ENCODE data around the gene AGRN.
"Not testable (repeated sequence)": the region's sequence is repeated elsewhere in the genome, so short reads cannot be mapped to it uniquely, and the experiment has no call there.

The AGRN gene

GRCh38 chr1:991895-992294 is 28.0 kb upstream of the AGRN start:
- no peak overlapping the region for H3K9ac ChIP-seq
- no peak overlapping the region for H2AFZ ChIP-seq (ENCODE audit: low read depth)
- H3K79me2 ChIP-seq (ENCODE audit: insufficient read depth, low read depth): no peaks in the 10 kb centered on the region
- TF ChIP-seq CTCF (conservative IDR thresholded peaks at IDR 0.05; ENCODE audit: low read depth, low read length): no peak
- no peaks in the 10 kb centered on the region for H4K20me1 ChIP-seq (ENCODE audit: insufficient read depth)
- peaks cover 4% of the 10 kb centered on the region for H3K4me1 ChIP-seq (ENCODE audit: low read depth, poor library complexity, severe bottlenecking)
- H3K36me3 ChIP-seq (ENCODE audit: insufficient read depth): no peaks in the 10 kb centered on the region
- H3K4me3 ChIP-seq (IDR thresholded peaks at IDR 0.05; ENCODE audit: insufficient read depth, low read depth, low read length): no peak overlapping the region
- H3K4me2 ChIP-seq: no peak overlapping the region
- H3K27me3 ChIP-seq (ENCODE audit: insufficient read depth, low read depth): peaks cover 95% of the 10 kb centered on the region
- H3K27ac ChIP-seq: no peak overlapping the region

GRCh38 chr1:992362-992761 is 27.6 kb upstream of the AGRN start:
- no peak for TF ChIP-seq CTCF (conservative IDR thresholded peaks at IDR 0.05; ENCODE audit: low read depth, low read length)
- Histone ChIP-seq H3K9ac (no peak overlapping the region), H4K20me1 (ENCODE audit: insufficient read depth) (no peaks in the 10 kb centered on the region), H3K27me3 (ENCODE audit: insufficient read depth, low read depth) (peaks cover 95% of the 10 kb centered on the region), H3K79me2 (ENCODE audit: insufficient read depth, low read depth) (no peaks in the 10 kb centered on the region), H3K4me2 (no peak overlapping the region), H3K27ac (no peak overlapping the region), H3K36me3 (ENCODE audit: insufficient read depth) (no peaks in the 10 kb centered on the region), H3K4me3 (IDR thresholded peaks at IDR 0.05; ENCODE audit: insufficient read depth, low read depth, low read length) (no peak overlapping the region), H3K4me1 (ENCODE audit: low read depth, poor library complexity, severe bottlenecking) (peaks cover 4% of the 10 kb centered on the region), H2AFZ (ENCODE audit: low read depth) (no peak overlapping the region)

- H4K20me1 ChIP-seq (ENCODE audit: insufficient read depth): no peaks in the 10 kb centered on the region
- H3K4me3 ChIP-seq (IDR thresholded peaks at IDR 0.05; ENCODE audit: insufficient read depth, low read depth, low read length): no peak overlapping the region
- peaks cover 88% of the 10 kb centered on the region for H3K27me3 ChIP-seq (ENCODE audit: insufficient read depth, low read depth)
- TF ChIP-seq CTCF (conservative IDR thresholded peaks at IDR 0.05; ENCODE audit: low read depth, low read length): no peak
- H3K9ac ChIP-seq: no peak overlapping the region
- no peak overlapping the region for H2AFZ ChIP-seq (ENCODE audit: low read depth)
- H3K4me1 ChIP-seq (ENCODE audit: low read depth, poor library complexity, severe bottlenecking): peaks cover 4% of the 10 kb centered on the region
- no peak overlapping the region for H3K27ac ChIP-seq
- no peaks in the 10 kb centered on the region for H3K36me3 ChIP-seq (ENCODE audit: insufficient read depth)
- H3K4me2 ChIP-seq: no peak overlapping the region
- no peaks in the 10 kb centered on the region for H3K79me2 ChIP-seq (ENCODE audit: insufficient read depth, low read depth)
Observed at GRCh38 chr1:993379-993995, 26.4 kb upstream of the AGRN start.

- not testable (repeated sequence) for H3K9ac ChIP-seq; H3K4me2 ChIP-seq; H3K27ac ChIP-seq; H3K36me3 ChIP-seq (ENCODE audit: insufficient read depth); H3K4me3 ChIP-seq (IDR thresholded peaks at IDR 0.05; ENCODE audit: insufficient read depth, low read depth, low read length); H3K79me2 ChIP-seq (ENCODE audit: insufficient read depth, low read depth); H2AFZ ChIP-seq (ENCODE audit: low read depth); H4K20me1 ChIP-seq (ENCODE audit: insufficient read depth); H3K4me1 ChIP-seq (ENCODE audit: low read depth, poor library complexity, severe bottlenecking)
- peaks cover 78% of the 10 kb centered on the region for H3K27me3 ChIP-seq (ENCODE audit: insufficient read depth, low read depth)
Observed at GRCh38 chr1:994546-994945, 25.4 kb upstream of the AGRN start.
